HEK293T (cell line): ENCODE measurements around the gene PHYKPL.

Experiments
- ELF4 ChIP-seq: fragments of 450-650 bp; IDR thresholded peaks from 2 replicates; pipeline ENCODE4 v1.6.1; 2017; ENCODE audit warnings: antibody characterized with exemption
- NFRKB ChIP-seq: fragments of 450-650 bp; IDR thresholded peaks from 2 replicates; pipeline ENCODE4 v1.6.1; 2016; ENCODE audit warnings: mild to moderate bottlenecking, moderate library complexity
- SP1 ChIP-seq: fragments of 450-650 bp; IDR thresholded peaks from 2 replicates; pipeline ENCODE4 v1.6.1; 2017

GRCh38 chr5:178201221-178201926, 31.2 kb downstream of the PHYKPL start:
- TF ChIP-seq SP1 (no peak), NFRKB (no peak), ELF4 (no peak)
